T-cell (primary cell): ENCODE data around the gene FABP7. TPM values are rescaled to one million over a fixed set of nuclear protein-coding genes. Genes with fewer than 3 reads are reported as not detected.

ENCODE experiments used
- ATAC-seq, 4 experiments: fragments of 200-7000 bp in 3 of 4; fragments of 150-1000 bp in 1 of 4; cut with Tn5 transposase; replicated peaks in 1 of 4; 1 replicate in 3 of 4; 2 replicates in 1 of 4; pipeline ENCODE4 v1.10.0; 2021; ENCODE audit warnings: moderate library complexity in 3 of 4, mild to moderate bottlenecking in 2 of 4, moderate number of reproducible peaks in 1 of 4
- CTCF ChIA-PET, 2 donors: fragments of 300-600 bp; sonication (Branson Sonifier 250); formaldehyde crosslinking; loops; one replicate each; lab custom pipeline; 2022; ENCODE audit warnings: antibody characterized with exemption in 2 of 2; lab: Charles Lee
- POLR2A ChIA-PET, 2 donors: fragments of 300-600 bp; sonication (Branson Sonifier 250); formaldehyde crosslinking; loops; one replicate each; lab custom pipeline; 2022; ENCODE audit warnings: antibody characterized with exemption in 2 of 2; lab: Charles Lee
- DNase-seq, 35 experiments: peaks; one replicate each; pipeline versions ENCODE4 v3.0.0 to v3.0.0-alpha.2; 2013 to 2023
- H3K27ac ChIP-seq: one replicate; pipeline ENCODE4 v1.5.1; 2013; ENCODE audit warnings: low read length
- H3K27me3 ChIP-seq, 2 experiments: replicated peaks in 1 of 2; 1 replicate in 1 of 2; 2 replicates in 1 of 2; pipeline versions ENCODE4 v1.6.1 to v1.7.0; 2013; ENCODE audit warnings: low read length in 1 of 2, mixed read lengths in 1 of 2; ENCODE audit not compliant: control insufficient read depth in 2 of 2, insufficient read depth in 2 of 2; ENCODE audit errors: extremely low read depth in 1 of 2
- H3K36me3 ChIP-seq, 2 donors: 1 replicate in 1 of 2; 2 replicates in 1 of 2; pipeline versions ENCODE4 v1.6.1 to v1.7.0; 2013; ENCODE audit warnings: low read length in 1 of 2; ENCODE audit not compliant: control insufficient read depth in 2 of 2, insufficient read depth in 1 of 2; ENCODE audit errors: extremely low read depth in 1 of 2
- H3K4me1 ChIP-seq, 2 experiments: 1 replicate in 1 of 2; 2 replicates in 1 of 2; pipeline versions ENCODE4 v1.6.1 to v1.7.0; 2013; ENCODE audit warnings: low read length in 2 of 2, mixed read lengths in 1 of 2; ENCODE audit not compliant: insufficient read depth in 2 of 2, control insufficient read depth in 1 of 2; ENCODE audit errors: extremely low read depth in 1 of 2
- H3K4me3 ChIP-seq, 2 donors: 1 replicate in 1 of 2; 2 replicates in 1 of 2; pipeline versions ENCODE4 v1.5.1 to v1.7.0; 2013; ENCODE audit warnings: mild to moderate bottlenecking in 2 of 2, low read length in 1 of 2, moderate library complexity in 1 of 2; ENCODE audit not compliant: control insufficient read depth in 1 of 2; ENCODE audit errors: extremely low read depth in 1 of 2
- H3K9me3 ChIP-seq: 2 replicates; pipeline ENCODE4 v1.7.0; 2013
- H3K27ac Mint-ChIP-seq, 2 donors: one replicate each; pipeline ENCODE4 v1.8.0; 2020 to 2021; ENCODE audit warnings: mild to moderate bottlenecking in 2 of 2, mixed read lengths in 2 of 2
- H3K27me3 Mint-ChIP-seq, 2 donors: one replicate each; pipeline ENCODE4 v1.8.0; 2021 to 2022; ENCODE audit warnings: mixed read lengths in 2 of 2
- H3K36me3 Mint-ChIP-seq: one replicate; pipeline ENCODE4 v1.8.0; 2021; ENCODE audit warnings: mixed read lengths
- H3K4me1 Mint-ChIP-seq, 3 donors: one replicate each; pipeline ENCODE4 v1.8.0; 2020 to 2022; ENCODE audit warnings: mixed read lengths in 3 of 3, mild to moderate bottlenecking in 1 of 3
- H3K4me3 Mint-ChIP-seq, 3 donors: one replicate each; pipeline ENCODE4 v1.8.0; 2020 to 2022; ENCODE audit warnings: mild to moderate bottlenecking in 3 of 3, mixed read lengths in 3 of 3, moderate library complexity in 3 of 3
- H3K9me3 Mint-ChIP-seq, 3 donors: one replicate each; pipeline ENCODE4 v1.8.0; 2020 to 2022; ENCODE audit warnings: mixed read lengths in 3 of 3
- WGBS: methylation state at CpG from one replicate; pipeline ENCODE4 v1.1.5; 2013; ENCODE audit warnings: missing lambda C conversion rate; ENCODE audit not compliant: insufficient coverage; 5-methylcytosine and 5-hydroxymethylcytosine counted together
- total RNA-seq, 35 experiments: library from RNA in 6 of 35; stranded (reverse) in 6 of 35; fragments of 120-200 nt in 1 of 35; gene quantifications; one replicate each; pipeline versions ENCODE4 v1.2.1 to v1.2.4 and lab custom pipeline; 2013 to 2026

Gene FABP7
- total RNA-seq, 5 donors from 2014 or later (not counting 1 experiment from before 2014, with no cell fraction given), result not detected

DNA sequence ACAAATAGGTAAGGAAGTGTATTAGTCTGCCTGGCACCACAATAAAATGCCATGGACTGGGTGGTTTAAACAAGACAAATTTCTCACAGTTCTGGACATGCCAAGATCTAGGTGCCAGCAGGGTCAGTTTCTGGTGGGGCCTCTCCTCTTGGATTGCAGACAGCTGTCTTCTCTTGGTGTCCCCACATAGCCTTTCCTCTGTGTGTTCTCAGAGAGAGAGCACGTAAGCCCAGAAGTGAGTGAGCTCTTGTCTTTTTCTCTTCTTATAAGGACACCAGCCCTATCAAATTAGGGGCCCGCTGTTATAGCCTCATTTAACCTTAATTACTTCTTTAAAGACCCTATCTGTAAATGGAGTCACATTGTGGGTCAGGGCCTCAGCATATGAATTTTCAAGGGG is 37.8 kb downstream of the FABP7 start:
- Mint-ChIP-seq H3K4me1 (no peaks in the 10 kb centered on the region), H3K36me3 (no peaks in the 10 kb centered on the region), H3K4me3 (no peak overlapping the region)

DNA sequence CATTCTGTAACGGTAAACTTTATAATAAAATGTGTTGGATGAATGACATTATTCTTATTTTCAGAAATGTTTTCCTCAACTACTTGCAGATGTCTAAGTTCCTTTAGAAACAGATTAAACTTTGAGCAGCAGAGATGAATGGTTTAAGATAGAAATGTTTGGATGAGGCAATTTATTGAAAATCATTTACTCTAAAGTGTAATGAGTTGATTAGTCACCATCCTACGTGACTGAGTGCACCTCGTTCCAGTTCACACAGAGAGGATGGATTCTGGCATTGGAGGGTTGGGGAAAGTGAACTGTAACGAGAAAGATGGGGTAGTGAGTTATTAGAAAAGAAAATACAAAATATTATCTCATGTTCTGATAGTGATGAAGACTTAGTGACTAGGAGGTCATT is 38.2 kb downstream of the FABP7 start:
- Histone ChIP-seq H3K27ac (no peak overlapping the region), H3K4me3 (no peak overlapping the region), H3K36me3 (no peaks in the 10 kb centered on the region), H3K4me1 (no peaks in the 10 kb centered on the region), H3K27me3 (no peaks in the 10 kb centered on the region), H3K9me3 (no peaks in the 10 kb centered on the region)
- ChIA-PET POLR2A (no interaction called here), CTCF (no interaction called here)
- Mint-ChIP-seq H3K36me3 (no peaks in the 10 kb centered on the region), H3K4me3 (no peak overlapping the region), H3K4me1 (no peaks in the 10 kb centered on the region), H3K27ac (no peak overlapping the region), H3K27me3 (no peaks in the 10 kb centered on the region), H3K9me3 (no peaks in the 10 kb centered on the region)
- WGBS, result no CpG with 5 or more reads among the region's 4 CpGs
- ATAC-seq, result no peak
- no peak for DNase-seq

More for the DNA sequence above, 37.8 kb downstream of the FABP7 start:
- no peaks in the 10 kb centered on the region for H3K27me3 ChIP-seq
- no peak overlapping the region for H3K27ac ChIP-seq
- DNase-seq (no peak), ATAC-seq (no peak)
- no peaks in the 10 kb centered on the region for H3K9me3 Mint-ChIP-seq
- ChIA-PET POLR2A (no interaction called here), CTCF (no interaction called here)
- no peaks in the 10 kb centered on the region for H3K36me3 ChIP-seq
- no peaks in the 10 kb centered on the region for H3K9me3 ChIP-seq
- no peaks in the 10 kb centered on the region for H3K27me3 Mint-ChIP-seq
- no peak overlapping the region for H3K4me3 ChIP-seq
- H3K4me1 ChIP-seq, result no peaks in the 10 kb centered on the region
- no peak overlapping the region for H3K27ac Mint-ChIP-seq
- 86% methylated on average over 1 of the region's 2 CpGs for WGBS

- no peak for ATAC-seq
- H3K4me3 Mint-ChIP-seq, result no peak overlapping the region
- no peak overlapping the region for H3K27ac Mint-ChIP-seq
Observed at GRCh38 chr6:122818866-122819265, 39.4 kb downstream of the FABP7 start.

DNA sequence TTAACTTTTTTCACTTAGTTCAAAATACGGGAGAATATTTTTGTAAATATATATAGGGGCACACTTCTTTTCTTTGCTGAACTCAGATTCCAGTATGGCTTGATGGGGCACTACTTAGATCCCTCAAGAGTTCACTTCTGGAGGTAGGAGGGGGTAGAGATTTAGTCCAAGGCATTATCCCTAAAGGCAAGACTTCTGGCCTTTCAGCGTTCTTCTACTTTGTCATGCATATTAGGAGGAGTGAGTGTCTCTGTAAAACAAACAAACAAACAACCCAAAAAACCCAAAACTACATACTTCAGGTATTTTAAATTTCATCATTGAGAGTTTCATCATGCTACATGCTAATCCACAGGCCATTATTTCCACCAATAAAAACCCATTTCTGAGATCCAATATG is 41.6 kb downstream of the FABP7 start:
- ChIA-PET POLR2A (no interaction called here), CTCF (no interaction called here)
- no peaks in the 10 kb centered on the region for H3K9me3 Mint-ChIP-seq
- Histone ChIP-seq H3K9me3 (no peaks in the 10 kb centered on the region), H3K36me3 (no peaks in the 10 kb centered on the region), H3K4me3 (no peak overlapping the region), H3K27ac (no peak overlapping the region), H3K27me3 (no peaks in the 10 kb centered on the region), H3K4me1 (no peaks in the 10 kb centered on the region)
- DNase-seq (no peak), ATAC-seq (no peak)
- H3K4me3 Mint-ChIP-seq, result no peak overlapping the region
- peaks cover 0 to 5% of the 10 kb centered on the region in 2 donors for H3K27me3 Mint-ChIP-seq
- WGBS, result no CpG with 5 or more reads among the region's 2 CpGs
- H3K36me3 Mint-ChIP-seq, result no peaks in the 10 kb centered on the region
- no peak overlapping the region for H3K27ac Mint-ChIP-seq
- no peaks in the 10 kb centered on the region for H3K4me1 Mint-ChIP-seq

More at GRCh38 chr6:122818866-122819265, 39.4 kb downstream of the FABP7 start:
- Histone ChIP-seq H3K27ac (no peak overlapping the region), H3K4me3 (no peak overlapping the region), H3K36me3 (no peaks in the 10 kb centered on the region), H3K4me1 (no peaks in the 10 kb centered on the region), H3K27me3 (no peaks in the 10 kb centered on the region), H3K9me3 (no peaks in the 10 kb centered on the region)
- H3K27me3 Mint-ChIP-seq, result peaks cover 0 to 1% of the 10 kb centered on the region in 2 donors
- H3K36me3 Mint-ChIP-seq, result no peaks in the 10 kb centered on the region
- CTCF ChIA-PET, result no interaction called here
- H3K4me1 Mint-ChIP-seq, result no peaks in the 10 kb centered on the region
- WGBS, result no CpG with 5 or more reads among the region's 2 CpGs
- POLR2A ChIA-PET, result no interaction called here
- no peak for DNase-seq
- H3K9me3 Mint-ChIP-seq, result no peaks in the 10 kb centered on the region

GRCh38 chr6:122825163-122825562 is 45.6 kb downstream of the FABP7 start:
- WGBS, result 90% methylated on average over 2 of the region's 5 CpGs
- Mint-ChIP-seq H3K36me3 (no peaks in the 10 kb centered on the region), H3K27ac (no peak overlapping the region), H3K9me3 (no peaks in the 10 kb centered on the region), H3K27me3 (peaks cover 0 to 7% of the 10 kb centered on the region in 2 donors), H3K4me3 (no peak overlapping the region), H3K4me1 (no peaks in the 10 kb centered on the region)
- no peaks in the 10 kb centered on the region for H3K4me1 ChIP-seq
- no peak overlapping the region for H3K27ac ChIP-seq
- no peak overlapping the region for H3K4me3 ChIP-seq
- DNase-seq (no peak), ATAC-seq (no peak)
- CTCF ChIA-PET, result interaction anchor here (0.6 to 0.7 kb wide), 2 partner anchors 13 to 21 kb away, joined by 3 to 5 read pairs; no protein-coding TSS in a partner anchor
- H3K36me3 ChIP-seq, result no peaks in the 10 kb centered on the region
- POLR2A ChIA-PET, result no interaction called here
- H3K9me3 ChIP-seq, result no peaks in the 10 kb centered on the region
- H3K27me3 ChIP-seq, result peaks cover 0 to 2% of the 10 kb centered on the region in 2 experiments

DNA sequence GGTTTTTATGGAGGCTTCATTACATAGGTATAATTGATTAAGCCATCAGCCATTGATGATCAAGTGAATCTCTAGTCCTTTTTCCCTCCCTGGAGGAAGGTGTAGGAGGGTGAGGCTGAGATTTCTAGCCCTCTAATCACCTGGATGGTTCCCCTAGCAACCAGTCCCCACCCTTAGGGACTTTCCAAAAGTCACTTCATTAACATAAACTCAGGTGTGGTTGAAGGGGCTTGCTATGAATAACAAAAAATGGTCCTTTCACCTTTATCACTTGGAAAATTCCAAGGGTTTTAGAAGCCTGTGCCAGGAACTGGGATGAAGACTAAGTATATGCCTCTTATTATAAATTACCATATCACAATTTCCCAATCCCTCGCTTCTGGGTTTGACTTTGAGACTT is 49.9 kb downstream of the FABP7 start:
- H3K36me3 Mint-ChIP-seq, result no peaks in the 10 kb centered on the region
- CTCF ChIA-PET, result no interaction called here

GRCh38 chr6:122831511-122831910 is 52.0 kb downstream of the FABP7 start:
- 38% methylated on average over 1 of the region's 1 CpG for WGBS
- Histone ChIP-seq H3K36me3 (no peaks in the 10 kb centered on the region), H3K27ac (no peak overlapping the region), H3K4me1 (no peaks in the 10 kb centered on the region), H3K27me3 (peaks cover 2% of the 10 kb centered on the region in 2 experiments), H3K4me3 (no peak overlapping the region), H3K9me3 (no peaks in the 10 kb centered on the region)
- DNase-seq (no peak), ATAC-seq (no peak)
- H3K4me3 Mint-ChIP-seq, result no peak overlapping the region
- no peaks in the 10 kb centered on the region for H3K9me3 Mint-ChIP-seq
- no peak overlapping the region for H3K27ac Mint-ChIP-seq
- H3K27me3 Mint-ChIP-seq, result peaks cover 3 to 12% of the 10 kb centered on the region in 2 donors
- CTCF ChIA-PET, result no interaction called here
- POLR2A ChIA-PET, result no interaction called here
- H3K36me3 Mint-ChIP-seq, result no peaks in the 10 kb centered on the region
- no peaks in the 10 kb centered on the region for H3K4me1 Mint-ChIP-seq

More for the DNA sequence above, 49.9 kb downstream of the FABP7 start:
- DNase-seq, result no peak
- no peak overlapping the region for H3K4me3 ChIP-seq
- no peaks in the 10 kb centered on the region for H3K4me1 ChIP-seq
- no peaks in the 10 kb centered on the region for H3K9me3 ChIP-seq
- H3K9me3 Mint-ChIP-seq, result no peaks in the 10 kb centered on the region
- WGBS, result no CpG with 5 or more reads among the region's 1 CpG
- no peaks in the 10 kb centered on the region for H3K4me1 Mint-ChIP-seq
- no peak overlapping the region for H3K4me3 Mint-ChIP-seq
- peaks cover 0 to 2% of the 10 kb centered on the region in 2 experiments for H3K27me3 ChIP-seq
- POLR2A ChIA-PET, result no interaction called here
- H3K27me3 Mint-ChIP-seq, result peaks cover 2 to 5% of the 10 kb centered on the region in 2 donors
- no peak for ATAC-seq
- no peak overlapping the region for H3K27ac ChIP-seq
- no peak overlapping the region for H3K27ac Mint-ChIP-seq
- no peaks in the 10 kb centered on the region for H3K36me3 ChIP-seq
